ENCODE data around the gene RPS6KB1. TPM values are rescaled to one million over a fixed set of nuclear protein-coding genes. Genes with fewer than 3 reads are reported as not detected.
"Not testable (repeated sequence)": the region's sequence is repeated elsewhere in the genome, so short reads cannot be mapped to it uniquely, and the experiment has no call there.

RPS6KB1 gene
- total and polyA plus RNA-seq, 2 of the 8 experiments (the other 6 are each of a cell fraction or from before 2014, with no cell fraction given) = 3.4 to 28.4 TPM

GRCh38 chr17:59850311-59850710 is 42.6 kb upstream of the RPS6KB1 start:
- H3K4me2 ChIP-seq (ENCODE audit: insufficient read depth in 1 of 2, low read depth in 2 of 2, low read length in 2 of 2); H3K27me3 ChIP-seq (replicated peaks in 1 of 4; ENCODE audit: control insufficient read depth in 3 of 4, extremely low read depth in 1 of 4, insufficient read depth in 3 of 4, low read length in 3 of 4); H3K9ac ChIP-seq (replicated peaks in 1 of 4; ENCODE audit: extremely low read depth in 1 of 4, low read depth in 3 of 4, low read length in 3 of 4); H4K91ac ChIP-seq (replicated peaks; ENCODE audit: insufficient read length, low read length); H3K23me2 ChIP-seq (ENCODE audit: low read depth, low read length); H4K5ac ChIP-seq (ENCODE audit: insufficient read length, low read depth, low read length); H3K18ac ChIP-seq (ENCODE audit: extremely low read depth, low read length); H3K14ac ChIP-seq (ENCODE audit: insufficient read length); H2BK15ac ChIP-seq (ENCODE audit: low read length); FAIRE-seq; H3K79me1 ChIP-seq (ENCODE audit: low read depth, low read length); H2BK12ac ChIP-seq (ENCODE audit: low read depth, low read length); H3K23ac ChIP-seq (ENCODE audit: insufficient read length); H2AK5ac ChIP-seq (ENCODE audit: low read depth, low read length); H2BK120ac ChIP-seq (replicated peaks; ENCODE audit: low read depth, low read length); H4K8ac ChIP-seq (ENCODE audit: extremely low read depth, insufficient read depth, low read length); H2AFZ ChIP-seq (ENCODE audit: low read length); H4K20me1 ChIP-seq (replicated peaks in 1 of 2; ENCODE audit: control insufficient read depth in 1 of 2, insufficient read depth in 2 of 2, low read length in 2 of 2); H3K36me3 ChIP-seq (ENCODE audit: control insufficient read depth in 2 of 4, insufficient read depth in 4 of 4, low read length in 3 of 4); H3K4me3 ChIP-seq (ENCODE audit: extremely low read depth in 1 of 4, insufficient read depth in 2 of 4, low read depth in 3 of 4, low read length in 4 of 4); H3K4ac ChIP-seq (replicated peaks; ENCODE audit: insufficient read length, low read depth, low read length); H3K79me2 ChIP-seq (ENCODE audit: control insufficient read depth in 1 of 2, insufficient read depth in 2 of 2, low read length in 2 of 2); H2BK5ac ChIP-seq (ENCODE audit: low read depth, low read length); H2BK20ac ChIP-seq (ENCODE audit: low read length); H3K27ac ChIP-seq (ENCODE audit: low read depth, low read length); H3K56ac ChIP-seq (replicated peaks; ENCODE audit: insufficient read length, low read depth, low read length); DNase-seq (ENCODE audit: low read depth in 1 of 2, low spot score in 2 of 2); H3K9me3 ChIP-seq (ENCODE audit: insufficient read depth in 2 of 2, low read depth in 1 of 2, low read length in 1 of 2): not testable (repeated sequence)
- 85% methylated on average over 11 of the region's 15 CpGs; no CpG with 5 or more reads in 1 of the 2 experiments for WGBS, 2 experiments (ENCODE audit: extremely low coverage in 1 of 2, insufficient coverage in 1 of 2, insufficient read length in 1 of 2, insufficient replicate concordance in 2 of 2, low coverage in 1 of 2, low lambda C conversion rate in 2 of 2, missing lambda C conversion rate in 1 of 2)
- CTCF ChIA-PET (ENCODE audit: partially characterized antibody) = interaction anchor here (0.5 to 1.4 kb wide), 7 partner anchors 12 to 521 kb away, joined by 3 to 4 read pairs (median 3); no protein-coding TSS in a partner anchor
- H3K4me1 ChIP-seq (replicated peaks in 1 of 4; ENCODE audit: control insufficient read depth in 3 of 4, insufficient read depth in 4 of 4, low read length in 3 of 4) = peaks cover 7 to 15% (median 11%) of the 10 kb centered on the region in 4 experiments; a peak in 6 of 7 replicates
- POLR2A ChIA-PET (ENCODE audit: partially characterized antibody) = interaction anchor here (0.8 to 1.4 kb wide), 3 partner anchors 16 to 76 kb away, joined by 3 to 4 read pairs (median 3); no protein-coding TSS in a partner anchor

Measured in H1 (cell line).